GM10847 (cell line): ENCODE measurements around the gene EBP.

Experiments used
- POLR2A ChIP-seq: IDR thresholded peaks from 2 replicates; pipeline ENCODE4 v1.6.1; 2011; ENCODE audit not compliant: insufficient read length; ENCODE audit errors: extremely low read depth

The EBP gene

GRCh38 chrX:48521353-48522243, at the start of gene EBP:
EBP (plus strand) TSS chrX:48521808; CDS start chrX:48523772, 1,964 bp downstream.
- peak; percentile 70 for TF ChIP-seq POLR2A

- TF ChIP-seq POLR2A: no peak
These were observed 49.4 kb upstream of the EBP start for GRCh38 chrX:48472225-48472624.

GRCh38 chrX:48472851-48473703, 48.5 kb upstream of the EBP start:
- TF ChIP-seq POLR2A: no peak

GRCh38 chrX:48473704-48473990, 48.0 kb upstream of the EBP start:
- TF ChIP-seq POLR2A: no peak

GRCh38 chrX:48474127-48474526, 47.5 kb upstream of the EBP start:
- TF ChIP-seq POLR2A: no peak

- no peak for TF ChIP-seq POLR2A
These were observed 47.0 kb upstream of the EBP start for GRCh38 chrX:48474581-48474980.

- no peak for TF ChIP-seq POLR2A
These were observed 46.3 kb upstream of the EBP start for GRCh38 chrX:48475296-48475695.

GRCh38 chrX:48475774-48476577, 45.6 kb upstream of the EBP start, which contains the start of gene FTSJ1:
FTSJ1 (plus strand) TSS chrX:48476199; CDS start chrX:48478048, 1,849 bp downstream.
- peak; percentile 49 for TF ChIP-seq POLR2A

- TF ChIP-seq POLR2A: no peak
These were observed 44.7 kb upstream of the EBP start for GRCh38 chrX:48476919-48477318.

- TF ChIP-seq POLR2A: no peak
These were observed 43.5 kb upstream of the EBP start for GRCh38 chrX:48477960-48478755.

- no peak for TF ChIP-seq POLR2A
These were observed 42.8 kb upstream of the EBP start for GRCh38 chrX:48478806-48479205.

- TF ChIP-seq POLR2A: no peak
These were observed 41.5 kb upstream of the EBP start for GRCh38 chrX:48480142-48480541.

GRCh38 chrX:48480583-48480982, 41.0 kb upstream of the EBP start:
- no peak for TF ChIP-seq POLR2A

GRCh38 chrX:48482526-48482925, 39.1 kb upstream of the EBP start:
- TF ChIP-seq POLR2A: no peak
